Liver (tissue), 9 donors: Measurements from ENCODE around the gene GAB2. TPM values are rescaled to one million over a fixed set of nuclear protein-coding genes. Genes with fewer than 3 reads are reported as not detected.

Source experiments
- DNase-seq: peaks from one replicate; pipeline ENCODE4 v3.0.0-alpha.2; 2017; ENCODE audit warnings: low spot score
- H3K27ac ChIP-seq, 2 donors: one replicate each; pipeline ENCODE4 v1.7.0; 2013; ENCODE audit warnings: inconsistent platforms in 2 of 2, low read length in 2 of 2, control low read depth in 1 of 2, low read depth in 1 of 2, mild to moderate bottlenecking in 1 of 2
- H3K27me3 ChIP-seq, 4 donors: one replicate each; pipeline versions ENCODE4 v1.6.1 to v1.7.0; 2013; ENCODE audit warnings: low read length in 3 of 4, inconsistent platforms in 1 of 4, mild to moderate bottlenecking in 1 of 4, moderate library complexity in 1 of 4; ENCODE audit not compliant: control insufficient read depth in 4 of 4, insufficient read depth in 4 of 4
- H3K36me3 ChIP-seq, 4 donors: one replicate each; pipeline versions ENCODE4 v1.6.1 to v1.7.0; 2013; ENCODE audit warnings: low read length in 3 of 4, mild to moderate bottlenecking in 3 of 4, low read depth in 1 of 4, moderate library complexity in 1 of 4; ENCODE audit not compliant: control insufficient read depth in 4 of 4, insufficient read depth in 3 of 4
- H3K4me1 ChIP-seq, 4 donors: one replicate each; pipeline versions ENCODE4 v1.6.1 to v1.7.0; 2013; ENCODE audit warnings: low read length in 3 of 4, mild to moderate bottlenecking in 3 of 4, moderate library complexity in 1 of 4; ENCODE audit not compliant: control insufficient read depth in 4 of 4, insufficient read depth in 4 of 4
- H3K4me3 ChIP-seq, 3 donors: one replicate each; pipeline versions ENCODE4 v1.6.1 to v1.7.0; 2013; ENCODE audit warnings: low read length in 3 of 3, control low read depth in 1 of 3, low read depth in 1 of 3, mild to moderate bottlenecking in 1 of 3
- H3K9ac ChIP-seq, 2 donors: one replicate each; pipeline ENCODE4 v1.7.0; 2013; ENCODE audit warnings: low read length in 2 of 2, mild to moderate bottlenecking in 2 of 2, moderate library complexity in 2 of 2, control low read depth in 1 of 2, low read depth in 1 of 2
- H3K9me3 ChIP-seq, 4 donors: one replicate each; pipeline versions ENCODE4 v1.6.1 to v1.7.0; 2013; ENCODE audit warnings: low read length in 3 of 4; ENCODE audit not compliant: control insufficient read depth in 4 of 4
- ATF3 ChIP-seq: IDR thresholded peaks from 2 replicates; pipeline ENCODE4 v1.6.1; 2016; ENCODE audit warnings: antibody characterized with exemption
- EGR1 ChIP-seq, 2 donors: IDR thresholded peaks; 2 replicates each; pipeline ENCODE4 v1.6.1; 2016 to 2018; ENCODE audit warnings: antibody characterized with exemption in 2 of 2, low read depth in 2 of 2
- FOXA1 ChIP-seq: IDR thresholded peaks from 2 replicates; pipeline ENCODE4 v1.6.1; 2016; ENCODE audit warnings: antibody characterized with exemption
- FOXA2 ChIP-seq: IDR thresholded peaks from 2 replicates; pipeline ENCODE4 v1.6.1; 2016; ENCODE audit warnings: antibody characterized with exemption
- GABPA ChIP-seq, 2 donors: IDR thresholded peaks in 1 of 2; conservative IDR thresholded peaks in 1 of 2; 2 replicates each; pipeline ENCODE4 v1.6.1; 2016; ENCODE audit warnings: antibody characterized with exemption in 2 of 2, mild to moderate bottlenecking in 1 of 2, moderate library complexity in 1 of 2
- HNF4A ChIP-seq, 2 donors: conservative IDR thresholded peaks; 2 replicates each; pipeline ENCODE4 v1.6.1; 2016; ENCODE audit warnings: antibody characterized with exemption in 2 of 2, mild to moderate bottlenecking in 2 of 2
- HNF4G ChIP-seq: IDR thresholded peaks from 2 replicates; pipeline ENCODE4 v1.6.1; 2016; ENCODE audit warnings: antibody characterized with exemption
- JUND ChIP-seq, 2 donors: IDR thresholded peaks; 2 replicates each; pipeline ENCODE4 v1.6.1; 2016; ENCODE audit warnings: antibody characterized with exemption in 2 of 2
- MAX ChIP-seq: IDR thresholded peaks from 2 replicates; pipeline ENCODE4 v1.6.1; 2016; ENCODE audit warnings: antibody characterized with exemption
- NR2F2 ChIP-seq: IDR thresholded peaks from 2 replicates; pipeline ENCODE4 v1.6.1; 2016; ENCODE audit warnings: antibody characterized with exemption
- RAD21 ChIP-seq, 2 donors: IDR thresholded peaks; 2 replicates each; pipeline ENCODE4 v1.6.1; 2016; ENCODE audit warnings: antibody characterized with exemption in 2 of 2, mild to moderate bottlenecking in 2 of 2
- REST ChIP-seq: IDR thresholded peaks from 2 replicates; pipeline ENCODE4 v1.6.1; 2016; ENCODE audit warnings: antibody characterized with exemption, mild to moderate bottlenecking
- RXRA ChIP-seq, 2 donors: IDR thresholded peaks; 2 replicates each; pipeline ENCODE4 v1.6.1; 2017 to 2018; ENCODE audit warnings: antibody characterized with exemption in 2 of 2, mild to moderate bottlenecking in 1 of 2
- SP1 ChIP-seq: IDR thresholded peaks from 2 replicates; pipeline ENCODE4 v1.6.1; 2018; ENCODE audit warnings: antibody characterized with exemption, mild to moderate bottlenecking
- TAF1 ChIP-seq: conservative IDR thresholded peaks from 2 replicates; pipeline ENCODE4 v1.6.1; 2016; ENCODE audit warnings: antibody characterized with exemption, mild to moderate bottlenecking
- YY1 ChIP-seq: IDR thresholded peaks from 2 replicates; pipeline ENCODE4 v1.6.1; 2016; ENCODE audit warnings: antibody characterized with exemption, mild to moderate bottlenecking
- WGBS: extraction: QIAGEN DNeasy Blood & Tissue Kit; methylation state at CpG from one replicate; pipeline ENCODE4 v1.1.7; 2013; 5-methylcytosine and 5-hydroxymethylcytosine counted together
- polyA plus RNA-seq, 2 donors: library from polyadenylated mRNA; stranded (reverse) in 1 of 2; unstranded in 1 of 2; fragments of 200-250 nt in 1 of 2; fragments of >200 nt in 1 of 2; fragmentation: Nextera tagmentation in 1 of 2; extraction: Ambion mirVana in 1 of 2; gene quantifications; one replicate each; pipeline versions ENCODE4 v1.2.1 to v1.2.3, GENCODE V29; 2013 to 2015
- total RNA-seq, 2 donors: library from RNA; depleted of rRNA; stranded (reverse); fragments of >200 nt; gene quantifications; one replicate each; pipeline ENCODE4 v1.2.3, GENCODE V29; 2014
- TF ChIP-seq, protein P1 (sequence below): fragments of 150-350 bp; IDR thresholded peaks from 2 replicates; pipeline ENCODE4 v1.5.1; 2017; ENCODE audit warnings: improper control_type of control experiment, low read depth, low read length; ENCODE audit not compliant: missing input control
- TF ChIP-seq, protein P2 (sequence below): IDR thresholded peaks from 2 replicates; pipeline ENCODE4 v1.6.1; 2016; ENCODE audit warnings: antibody characterized with exemption
- donor health status: healthy.
- donor health status: healthy.
- donor health status: healthy.
- donor health status: healthy.
- donor health status: healthy.

The GAB2 gene
- total and polyA plus RNA-seq, 4 donors, result 1.3 to 3.6 (median 2.5) TPM

GRCh38 chr11:78199015-78199652, 218.5 kb downstream of the GAB2 start:
- TF ChIP-seq FOXA1 (no peak), HNF4A (conservative IDR thresholded peaks at IDR 0.05) (no peak), MAX (no peak), NR2F2 (no peak), YY1 (no peak), REST (no peak), HNF4G (no peak), GABPA (IDR thresholded peaks at IDR 0.05 in 1 of 2, conservative IDR thresholded peaks at IDR 0.05 in 1 of 2) (no peak), ATF3 (no peak), JUND (IDR thresholded peaks at IDR 0.05) (no peak), RAD21 (IDR thresholded peaks at IDR 0.05) (no peak), FOXA2 (no peak), SP1 (no peak), RXRA (IDR thresholded peaks at IDR 0.05) (no peak), EGR1 (IDR thresholded peaks at IDR 0.05; ENCODE audit: low read depth in 2 of 2) (no peak), TAF1 (no peak)
- TF ChIP-seq, protein P1, sequence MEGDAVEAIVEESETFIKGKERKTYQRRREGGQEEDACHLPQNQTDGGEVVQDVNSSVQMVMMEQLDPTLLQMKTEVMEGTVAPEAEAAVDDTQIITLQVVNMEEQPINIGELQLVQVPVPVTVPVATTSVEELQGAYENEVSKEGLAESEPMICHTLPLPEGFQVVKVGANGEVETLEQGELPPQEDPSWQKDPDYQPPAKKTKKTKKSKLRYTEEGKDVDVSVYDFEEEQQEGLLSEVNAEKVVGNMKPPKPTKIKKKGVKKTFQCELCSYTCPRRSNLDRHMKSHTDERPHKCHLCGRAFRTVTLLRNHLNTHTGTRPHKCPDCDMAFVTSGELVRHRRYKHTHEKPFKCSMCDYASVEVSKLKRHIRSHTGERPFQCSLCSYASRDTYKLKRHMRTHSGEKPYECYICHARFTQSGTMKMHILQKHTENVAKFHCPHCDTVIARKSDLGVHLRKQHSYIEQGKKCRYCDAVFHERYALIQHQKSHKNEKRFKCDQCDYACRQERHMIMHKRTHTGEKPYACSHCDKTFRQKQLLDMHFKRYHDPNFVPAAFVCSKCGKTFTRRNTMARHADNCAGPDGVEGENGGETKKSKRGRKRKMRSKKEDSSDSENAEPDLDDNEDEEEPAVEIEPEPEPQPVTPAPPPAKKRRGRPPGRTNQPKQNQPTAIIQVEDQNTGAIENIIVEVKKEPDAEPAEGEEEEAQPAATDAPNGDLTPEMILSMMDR, result no peak
- TF ChIP-seq, protein P2, sequence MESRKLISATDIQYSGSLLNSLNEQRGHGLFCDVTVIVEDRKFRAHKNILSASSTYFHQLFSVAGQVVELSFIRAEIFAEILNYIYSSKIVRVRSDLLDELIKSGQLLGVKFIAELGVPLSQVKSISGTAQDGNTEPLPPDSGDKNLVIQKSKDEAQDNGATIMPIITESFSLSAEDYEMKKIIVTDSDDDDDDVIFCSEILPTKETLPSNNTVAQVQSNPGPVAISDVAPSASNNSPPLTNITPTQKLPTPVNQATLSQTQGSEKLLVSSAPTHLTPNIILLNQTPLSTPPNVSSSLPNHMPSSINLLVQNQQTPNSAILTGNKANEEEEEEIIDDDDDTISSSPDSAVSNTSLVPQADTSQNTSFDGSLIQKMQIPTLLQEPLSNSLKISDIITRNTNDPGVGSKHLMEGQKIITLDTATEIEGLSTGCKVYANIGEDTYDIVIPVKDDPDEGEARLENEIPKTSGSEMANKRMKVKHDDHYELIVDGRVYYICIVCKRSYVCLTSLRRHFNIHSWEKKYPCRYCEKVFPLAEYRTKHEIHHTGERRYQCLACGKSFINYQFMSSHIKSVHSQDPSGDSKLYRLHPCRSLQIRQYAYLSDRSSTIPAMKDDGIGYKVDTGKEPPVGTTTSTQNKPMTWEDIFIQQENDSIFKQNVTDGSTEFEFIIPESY, result no peak
- DNase-seq, result no peak
- Histone ChIP-seq H3K4me1 (peaks cover 0 to 2% (median 0%) of the 10 kb centered on the region in 4 donors), H3K9ac (no peak overlapping the region), H3K27ac (no peak overlapping the region), H3K9me3 (no peaks in the 10 kb centered on the region), H3K36me3 (peaks cover 5 to 23% (median 9%) of the 10 kb centered on the region in 4 donors), H3K27me3 (no peaks in the 10 kb centered on the region), H3K4me3 (no peak overlapping the region)
- 95% methylated on average over 6 of the region's 6 CpGs for WGBS
